ENCODE measurements around the gene NRCAM. TPM values are rescaled to one million over a fixed set of nuclear protein-coding genes. Genes with fewer than 3 reads are reported as not detected.

Gene NRCAM
- 171 TPM for total RNA-seq

GRCh38 chr7:108455998-108456677 lies at the start of gene NRCAM:
NRCAM (minus strand) TSS chr7:108456436; CDS start chr7:108240064, 216,372 bp downstream.

DNA sequence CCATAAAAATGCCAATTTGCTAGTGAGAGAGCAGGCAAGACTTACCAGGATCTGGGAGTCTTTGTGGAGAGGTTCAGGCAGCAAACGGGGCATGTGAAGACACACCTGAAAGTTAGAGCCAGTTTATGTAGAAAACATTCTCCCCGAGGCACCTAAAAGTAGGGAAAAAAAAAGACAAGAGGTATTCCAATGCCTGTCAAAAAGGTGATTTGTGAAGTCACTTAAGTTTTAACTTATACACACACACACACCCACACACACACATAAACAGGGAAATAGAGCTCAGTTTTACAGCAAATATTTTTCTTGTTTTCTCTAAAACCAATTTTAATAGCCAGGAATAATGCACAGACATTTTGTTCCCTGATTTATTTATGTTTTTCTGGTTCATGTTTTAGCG lies 326.0 kb downstream of the NRCAM start, which contains the start of gene LAMB4:
TSS of gene LAMB4 (minus strand) at position 101 of the 400 bp plus-strand sequence. CDS start 7,197 bp downstream, outside the sequence.

Other genes with a start within 250 kb of the NRCAM start
- gene PNPLA8, start 69.7 kb upstream of the NRCAM start, total RNA-seq: 52.2 TPM
- 64.4 TPM for gene THAP5, start 113.3 kb upstream of the NRCAM start, total RNA-seq
- gene DNAJB9, start 113.4 kb upstream of the NRCAM start, total RNA-seq: 36.4 TPM